ENCODE measurements around the gene ZNF343. TPM values are rescaled to one million over a fixed set of nuclear protein-coding genes. Genes with fewer than 3 reads are reported as not detected.

The ZNF343 gene
- total RNA-seq, 1 donor from 2014 or later: 6.2 TPM

GRCh38 chr20:2455771-2456497, 52.8 kb downstream of the ZNF343 start:
- TF ChIP-seq CTCF (IDR thresholded peaks at IDR 0.05; ENCODE audit: insufficient read depth, low read length, poor library complexity, severe bottlenecking): no peak
- no peak for DNase-seq (ENCODE audit: low read depth)
- H3K4me3 ChIP-seq (ENCODE audit: low read depth, low read length): no peak overlapping the region
- H3K27me3 ChIP-seq (ENCODE audit: control insufficient read depth, insufficient read depth, low read length): peaks cover 2% of the 10 kb centered on the region
- H3K36me3 ChIP-seq (ENCODE audit: control insufficient read depth, insufficient read depth, low read length): no peaks in the 10 kb centered on the region

GRCh38 chr20:2453792-2454191, 54.9 kb downstream of the ZNF343 start:
- no peak for DNase-seq (ENCODE audit: low read depth)
- Histone ChIP-seq H3K4me3 (ENCODE audit: low read depth, low read length) (no peak overlapping the region), H3K36me3 (ENCODE audit: control insufficient read depth, insufficient read depth, low read length) (no peaks in the 10 kb centered on the region), H3K27me3 (ENCODE audit: control insufficient read depth, insufficient read depth, low read length) (peaks cover 2% of the 10 kb centered on the region)
- no peak for TF ChIP-seq CTCF (IDR thresholded peaks at IDR 0.05; ENCODE audit: insufficient read depth, low read length, poor library complexity, severe bottlenecking)

- Histone ChIP-seq H3K27me3 (ENCODE audit: control insufficient read depth, insufficient read depth, low read length) (peaks cover 2% of the 10 kb centered on the region), H3K36me3 (ENCODE audit: control insufficient read depth, insufficient read depth, low read length) (no peaks in the 10 kb centered on the region), H3K4me3 (ENCODE audit: low read depth, low read length) (no peak overlapping the region)
- peak; percentile 5 for DNase-seq (ENCODE audit: low read depth)
- peak; percentile 90 for TF ChIP-seq CTCF (IDR thresholded peaks at IDR 0.05; ENCODE audit: insufficient read depth, low read length, poor library complexity, severe bottlenecking)
Observed at GRCh38 chr20:2451939-2452732, 56.6 kb downstream of the ZNF343 start.

GRCh38 chr20:2451422-2451821, 57.3 kb downstream of the ZNF343 start:
- TF ChIP-seq CTCF (IDR thresholded peaks at IDR 0.05; ENCODE audit: insufficient read depth, low read length, poor library complexity, severe bottlenecking): no peak
- peaks cover 2% of the 10 kb centered on the region for H3K27me3 ChIP-seq (ENCODE audit: control insufficient read depth, insufficient read depth, low read length)
- no peak overlapping the region for H3K4me3 ChIP-seq (ENCODE audit: low read depth, low read length)
- DNase-seq (ENCODE audit: low read depth): no peak
- no peaks in the 10 kb centered on the region for H3K36me3 ChIP-seq (ENCODE audit: control insufficient read depth, insufficient read depth, low read length)

GRCh38 chr20:2449386-2449785, 59.3 kb downstream of the ZNF343 start:
- Histone ChIP-seq H3K27me3 (ENCODE audit: control insufficient read depth, insufficient read depth, low read length) (peaks cover 2% of the 10 kb centered on the region), H3K4me3 (ENCODE audit: low read depth, low read length) (no peak overlapping the region), H3K36me3 (ENCODE audit: control insufficient read depth, insufficient read depth, low read length) (no peaks in the 10 kb centered on the region)
- DNase-seq (ENCODE audit: low read depth): no peak
- no peak for TF ChIP-seq CTCF (IDR thresholded peaks at IDR 0.05; ENCODE audit: insufficient read depth, low read length, poor library complexity, severe bottlenecking)

Data from kidney epithelial cell (primary cell).